Thyroid gland (tissue), 4 donors: ENCODE data around the gene VPS13C.

Experiments used
- POLR2A ChIP-seq, 2 donors: fragments of 450-650 bp; IDR thresholded peaks; one replicate each; pipeline ENCODE4 v1.6.1; 2017; ENCODE audit warnings: antibody characterized with exemption in 2 of 2, mild to moderate bottlenecking in 2 of 2, moderate library complexity in 1 of 2
- TF ChIP-seq, protein P1 (sequence below), 6 experiments: fragments of 200-600 bp in 3 of 6; fragments of 450-650 bp in 3 of 6; sonication (generic) in 3 of 6; IDR thresholded peaks; one replicate each; pipeline ENCODE4 v1.5.1; 2016 to 2019; ENCODE audit warnings: antibody characterized with exemption in 6 of 6, mild to moderate bottlenecking in 2 of 6, inconsistent platforms in 1 of 6, moderate library complexity in 1 of 6

DNA sequence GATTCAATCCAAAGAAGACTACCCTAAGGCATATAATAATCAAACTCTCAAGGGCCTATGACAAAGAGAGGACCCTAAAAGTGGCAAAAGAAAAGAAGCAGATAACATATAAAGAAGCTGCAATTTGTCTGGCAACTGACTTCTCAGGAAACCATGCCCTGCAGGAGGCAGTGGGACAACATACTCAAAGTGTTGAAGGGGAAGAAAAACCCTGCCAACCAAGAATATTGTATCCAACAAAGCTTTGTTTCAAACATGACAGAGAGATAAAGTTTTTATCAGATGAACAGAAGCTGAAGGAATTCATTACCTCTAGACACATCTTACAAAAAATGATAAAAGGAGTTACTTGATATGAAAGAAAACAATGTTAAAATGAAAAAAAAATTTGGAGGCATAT, 167.1 kb downstream of the VPS13C start:
- TF ChIP-seq, protein P1, sequence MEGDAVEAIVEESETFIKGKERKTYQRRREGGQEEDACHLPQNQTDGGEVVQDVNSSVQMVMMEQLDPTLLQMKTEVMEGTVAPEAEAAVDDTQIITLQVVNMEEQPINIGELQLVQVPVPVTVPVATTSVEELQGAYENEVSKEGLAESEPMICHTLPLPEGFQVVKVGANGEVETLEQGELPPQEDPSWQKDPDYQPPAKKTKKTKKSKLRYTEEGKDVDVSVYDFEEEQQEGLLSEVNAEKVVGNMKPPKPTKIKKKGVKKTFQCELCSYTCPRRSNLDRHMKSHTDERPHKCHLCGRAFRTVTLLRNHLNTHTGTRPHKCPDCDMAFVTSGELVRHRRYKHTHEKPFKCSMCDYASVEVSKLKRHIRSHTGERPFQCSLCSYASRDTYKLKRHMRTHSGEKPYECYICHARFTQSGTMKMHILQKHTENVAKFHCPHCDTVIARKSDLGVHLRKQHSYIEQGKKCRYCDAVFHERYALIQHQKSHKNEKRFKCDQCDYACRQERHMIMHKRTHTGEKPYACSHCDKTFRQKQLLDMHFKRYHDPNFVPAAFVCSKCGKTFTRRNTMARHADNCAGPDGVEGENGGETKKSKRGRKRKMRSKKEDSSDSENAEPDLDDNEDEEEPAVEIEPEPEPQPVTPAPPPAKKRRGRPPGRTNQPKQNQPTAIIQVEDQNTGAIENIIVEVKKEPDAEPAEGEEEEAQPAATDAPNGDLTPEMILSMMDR (IDR thresholded peaks at IDR 0.05): no peak
- no peak for TF ChIP-seq POLR2A (IDR thresholded peaks at IDR 0.05)
